GM12872 (cell line): ENCODE results near the gene BUB3.

Experiments
- TF ChIP-seq, protein P1 (sequence below): IDR thresholded peaks from 3 replicates; pipeline ENCODE4 v1.5.1; 2011; ENCODE audit warnings: low read depth, mild to moderate bottlenecking, low read length, moderate library complexity; ENCODE audit not compliant: insufficient read depth

BUB3 gene

DNA sequence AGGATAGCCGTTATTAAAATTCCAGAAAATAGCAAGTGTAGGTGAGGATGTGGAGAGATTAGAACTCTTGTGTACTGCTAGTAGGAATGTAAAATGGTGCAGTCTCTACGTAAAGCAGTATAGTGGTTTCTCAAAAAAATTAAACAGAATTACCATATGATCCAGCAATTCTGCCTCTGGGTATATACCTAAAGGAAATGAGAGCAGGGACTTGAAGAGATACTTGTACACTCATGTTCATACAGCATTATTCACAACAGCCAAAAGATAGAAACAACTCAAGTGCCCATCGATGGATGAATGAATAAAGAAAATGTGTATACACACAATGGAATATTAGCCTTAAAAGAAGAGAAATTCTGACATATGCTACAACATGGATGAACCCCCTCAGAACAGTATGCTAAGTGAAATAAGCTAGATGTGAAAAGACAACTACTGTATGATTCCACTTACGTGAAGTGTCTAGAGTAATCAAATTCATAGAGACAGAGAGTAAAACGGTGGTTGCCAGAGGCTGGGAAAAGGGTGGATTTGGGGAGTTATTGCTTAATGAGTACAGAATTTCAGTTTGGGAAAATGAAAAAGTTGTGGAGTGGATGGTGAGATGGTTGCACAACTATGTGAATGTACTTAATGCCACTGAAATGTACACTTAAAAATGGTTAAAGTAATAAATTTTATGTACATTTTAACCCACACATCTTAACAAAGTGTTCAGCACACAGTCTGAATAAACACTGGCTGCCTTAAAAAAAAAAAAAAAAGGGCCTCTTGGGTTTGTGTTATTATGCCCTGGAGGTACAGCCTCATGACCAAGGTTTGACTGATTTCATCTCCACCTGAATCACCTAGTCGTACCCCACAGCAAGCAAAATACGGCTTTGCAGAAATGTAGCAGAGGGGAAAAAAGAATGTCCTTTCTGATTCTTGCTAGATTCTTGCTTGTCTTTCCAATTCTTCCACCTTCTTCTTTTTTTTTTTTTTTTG lies 26.2 kb downstream of the BUB3 start:
- TF ChIP-seq, protein P1, sequence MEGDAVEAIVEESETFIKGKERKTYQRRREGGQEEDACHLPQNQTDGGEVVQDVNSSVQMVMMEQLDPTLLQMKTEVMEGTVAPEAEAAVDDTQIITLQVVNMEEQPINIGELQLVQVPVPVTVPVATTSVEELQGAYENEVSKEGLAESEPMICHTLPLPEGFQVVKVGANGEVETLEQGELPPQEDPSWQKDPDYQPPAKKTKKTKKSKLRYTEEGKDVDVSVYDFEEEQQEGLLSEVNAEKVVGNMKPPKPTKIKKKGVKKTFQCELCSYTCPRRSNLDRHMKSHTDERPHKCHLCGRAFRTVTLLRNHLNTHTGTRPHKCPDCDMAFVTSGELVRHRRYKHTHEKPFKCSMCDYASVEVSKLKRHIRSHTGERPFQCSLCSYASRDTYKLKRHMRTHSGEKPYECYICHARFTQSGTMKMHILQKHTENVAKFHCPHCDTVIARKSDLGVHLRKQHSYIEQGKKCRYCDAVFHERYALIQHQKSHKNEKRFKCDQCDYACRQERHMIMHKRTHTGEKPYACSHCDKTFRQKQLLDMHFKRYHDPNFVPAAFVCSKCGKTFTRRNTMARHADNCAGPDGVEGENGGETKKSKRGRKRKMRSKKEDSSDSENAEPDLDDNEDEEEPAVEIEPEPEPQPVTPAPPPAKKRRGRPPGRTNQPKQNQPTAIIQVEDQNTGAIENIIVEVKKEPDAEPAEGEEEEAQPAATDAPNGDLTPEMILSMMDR = no peak

DNA sequence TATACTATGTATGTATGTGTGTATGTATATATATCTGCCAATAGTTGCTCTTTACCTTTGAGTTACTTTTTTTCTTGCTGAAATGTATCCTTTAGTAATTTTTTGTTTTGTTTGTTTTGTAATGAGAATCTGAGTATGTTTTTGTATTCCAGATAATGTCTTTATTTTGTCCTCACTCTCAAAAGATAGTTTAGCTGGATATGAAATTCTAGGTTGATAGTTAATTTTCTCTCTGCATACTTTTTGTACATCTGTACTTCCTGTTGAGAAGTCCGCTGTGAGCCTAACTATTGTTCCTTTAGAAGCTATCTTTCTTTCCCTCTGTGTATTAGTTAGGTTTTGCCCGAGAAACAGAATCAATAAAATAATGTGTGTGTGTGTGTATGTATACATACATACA lies 29.5 kb downstream of the BUB3 start:
- TF ChIP-seq, protein P1 = no peak

- TF ChIP-seq, protein P1 = no peak
Measured at GRCh38 chr10:123187781-123188180, 33.6 kb downstream of the BUB3 start.

- TF ChIP-seq, protein P1 = no peak
Measured at GRCh38 chr10:123191886-123192285, 37.7 kb downstream of the BUB3 start.

- TF ChIP-seq, protein P1 = no peak
Measured at GRCh38 chr10:123194056-123194455, 39.9 kb downstream of the BUB3 start.

- TF ChIP-seq, protein P1 = no peak
Measured at GRCh38 chr10:123200531-123200930, 46.3 kb downstream of the BUB3 start.

GRCh38 chr10:123202506-123202905 lies 48.3 kb downstream of the BUB3 start:
- TF ChIP-seq, protein P1 = no peak
